HepG2 (cell line): Measurements from ENCODE around the gene C4BPA. TPM values are rescaled to one million over a fixed set of nuclear protein-coding genes. Genes with fewer than 3 reads are reported as not detected.
A peak's percentile ranks its signal among the peaks of the same experiment; 100 is the strongest.

ENCODE experiments used
- ASH2L ChIP-seq: fragments of 300-600, 200-600 bp; sonication (generic); IDR thresholded peaks from 2 replicates; pipeline ENCODE4 v1.7.0; 2017; ENCODE audit warnings: low read depth, mild to moderate bottlenecking, moderate library complexity, mixed read lengths, low read length; ENCODE audit not compliant: insufficient read length
- CBX5 ChIP-seq: sonication (generic); formaldehyde crosslinking; IDR thresholded peaks from 2 replicates; pipeline ENCODE4 v1.4.0; 2020; ENCODE audit warnings: missing genetic modification reagents, borderline replicate concordance
- CERS6 ChIP-seq: sonication (generic); formaldehyde crosslinking; IDR thresholded peaks from 2 replicates; pipeline ENCODE4 v1.5.0; 2020; ENCODE audit warnings: missing genetic modification reagents
- EED ChIP-seq: sonication (generic); formaldehyde crosslinking; IDR thresholded peaks from 2 replicates; pipeline ENCODE4 v1.5.0; 2020; ENCODE audit warnings: mild to moderate bottlenecking, missing genetic modification reagents
- GZF1 ChIP-seq: sonication (generic); formaldehyde crosslinking; IDR thresholded peaks from 2 replicates; pipeline ENCODE4 v1.5.1; 2020; ENCODE audit warnings: mild to moderate bottlenecking, missing genetic modification reagents
- JUN ChIP-seq: sonication (generic); formaldehyde crosslinking; IDR thresholded peaks from 2 replicates; pipeline ENCODE4 v1.4.0; 2020; ENCODE audit warnings: mild to moderate bottlenecking, missing genetic modification reagents
- MTF1 ChIP-seq: sonication (generic); formaldehyde crosslinking; IDR thresholded peaks from 2 replicates; pipeline ENCODE4 v1.5.0; 2020; ENCODE audit warnings: missing genetic modification reagents
- NFE2 ChIP-seq: sonication (generic); formaldehyde crosslinking; IDR thresholded peaks from 2 replicates; pipeline ENCODE4 v1.4.0; 2020; ENCODE audit warnings: missing genetic modification reagents
- RARA ChIP-seq: IDR thresholded peaks from 2 replicates; pipeline ENCODE4 v1.6.1; 2016; ENCODE audit warnings: missing genetic modification reagents, missing compliant biosample characterization
- RFX5 ChIP-seq: IDR thresholded peaks from 2 replicates; pipeline ENCODE4 v1.6.1; 2011; ENCODE audit warnings: low read depth, low read length, improper control_type of control experiment
- SATB2 ChIP-seq: sonication (generic); formaldehyde crosslinking; IDR thresholded peaks from 2 replicates; pipeline ENCODE4 v1.5.0; 2020; ENCODE audit warnings: missing genetic modification reagents
- TEAD3 ChIP-seq: optimal IDR thresholded peaks from 2 replicates; pipeline ENCODE3; 2016; ENCODE audit warnings: borderline replicate concordance
- TMF1 ChIP-seq: sonication (generic); formaldehyde crosslinking; IDR thresholded peaks from 2 replicates; pipeline ENCODE4 v1.8.1; 2022; ENCODE audit warnings: low read depth, missing genetic modification reagents
- ZNF260 ChIP-seq: sonication (generic); formaldehyde crosslinking; IDR thresholded peaks from 2 replicates; pipeline ENCODE4 v1.4.0; 2020; ENCODE audit warnings: missing genetic modification reagents, low read depth, mild to moderate bottlenecking, borderline replicate concordance
- ZNF382 ChIP-seq: sonication (generic); formaldehyde crosslinking; IDR thresholded peaks from 2 replicates; pipeline ENCODE4 v1.5.0; 2020; ENCODE audit warnings: missing genetic modification reagents, mild to moderate bottlenecking, borderline replicate concordance
- ZNF616 ChIP-seq: sonication (generic); formaldehyde crosslinking; IDR thresholded peaks from 2 replicates; pipeline ENCODE4 v1.5.0; 2020; ENCODE audit warnings: low read depth, mild to moderate bottlenecking, missing genetic modification reagents
- ZNF644 ChIP-seq: IDR thresholded peaks from 2 replicates; pipeline ENCODE4 v1.6.1; 2016; ENCODE audit warnings: low read depth
- ZNF646 ChIP-seq: sonication (generic); formaldehyde crosslinking; IDR thresholded peaks from 2 replicates; pipeline ENCODE4 v1.9.0; 2021; ENCODE audit warnings: mild to moderate bottlenecking, missing genetic modification reagents
- ZSCAN22 ChIP-seq: sonication (generic); formaldehyde crosslinking; IDR thresholded peaks from 2 replicates; pipeline ENCODE4 v1.4.0; 2020; ENCODE audit warnings: mild to moderate bottlenecking, missing genetic modification reagents
- polyA plus RNA-seq, 8 experiments: library from polyadenylated mRNA; depleted of rRNA in 3 of 8; stranded (reverse) in 7 of 8; unstranded in 1 of 8; fragments of >200 nt; fragmentation: Illumina TruSeq in 4 of 8; extraction: Trizol in 4 of 8; gene quantifications; 2 replicates each; pipeline versions ENCODE4 v1.2.1 to v1.2.3, GENCODE V29; 2011 to 2016; ENCODE audit warnings: low read depth in 4 of 8, missing spikeins in 1 of 8, mixed read lengths in 1 of 8; ENCODE audit not compliant: insufficient read depth in 1 of 8
- total RNA-seq, 5 experiments: library from RNA; depleted of rRNA; stranded (reverse); fragments of >200 nt; fragmentation: Illumina TruSeq; extraction: Trizol; gene quantifications; 2 replicates each; pipeline ENCODE4 v1.2.3, GENCODE V29; 2016; ENCODE audit warnings: low read depth in 1 of 5
- TF ChIP-seq, protein P1 (sequence below): sonication (generic); formaldehyde crosslinking; IDR thresholded peaks from 2 replicates; pipeline ENCODE4 v1.4.0; 2020; ENCODE audit warnings: missing genetic modification reagents, borderline replicate concordance

Gene C4BPA
- total and polyA plus RNA-seq, 2 of the 13 experiments (the other 11 are each of a cell fraction or from before 2014, with no cell fraction given), result 32.1 to 60.1 TPM

DNA sequence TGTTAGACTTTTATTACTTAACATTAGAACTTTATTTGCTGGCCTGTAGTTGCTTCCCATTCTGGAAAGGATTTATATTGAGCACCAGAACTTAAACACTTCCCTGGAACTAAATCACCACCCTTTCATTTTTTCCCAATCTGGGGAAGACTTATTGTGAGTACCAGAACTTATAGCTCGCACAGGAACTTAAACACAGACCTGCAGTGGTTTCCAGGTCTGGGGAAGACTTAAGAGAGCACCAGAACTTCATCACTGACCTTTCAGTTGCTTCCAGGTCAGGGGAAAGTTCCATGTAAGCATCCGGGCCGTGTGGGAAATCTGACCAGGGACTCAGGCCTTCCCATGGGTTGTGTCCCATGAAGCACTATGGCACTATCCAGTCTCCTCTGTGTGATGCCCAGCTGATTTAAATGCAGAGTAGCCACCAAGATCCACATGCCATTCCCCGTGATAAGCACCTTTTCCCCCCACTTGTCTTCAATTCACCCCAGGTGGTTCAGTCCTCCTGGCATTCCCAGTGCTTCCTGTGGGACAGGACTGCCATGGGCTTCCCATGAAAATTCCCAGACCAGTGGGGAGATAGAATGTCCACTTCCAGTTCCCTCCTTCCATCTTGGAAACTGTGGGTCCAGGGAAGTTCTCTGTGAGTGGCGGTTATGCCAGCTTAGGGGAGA is 48.9 kb downstream of the C4BPA start (continued):
- TF ChIP-seq ZSCAN22, result no peak
- no peak for TF ChIP-seq TMF1 (CRISPR knock-in tag)
- TF ChIP-seq ZNF382 (CRISPR knock-in tag), result no peak
- TF ChIP-seq, protein P1, sequence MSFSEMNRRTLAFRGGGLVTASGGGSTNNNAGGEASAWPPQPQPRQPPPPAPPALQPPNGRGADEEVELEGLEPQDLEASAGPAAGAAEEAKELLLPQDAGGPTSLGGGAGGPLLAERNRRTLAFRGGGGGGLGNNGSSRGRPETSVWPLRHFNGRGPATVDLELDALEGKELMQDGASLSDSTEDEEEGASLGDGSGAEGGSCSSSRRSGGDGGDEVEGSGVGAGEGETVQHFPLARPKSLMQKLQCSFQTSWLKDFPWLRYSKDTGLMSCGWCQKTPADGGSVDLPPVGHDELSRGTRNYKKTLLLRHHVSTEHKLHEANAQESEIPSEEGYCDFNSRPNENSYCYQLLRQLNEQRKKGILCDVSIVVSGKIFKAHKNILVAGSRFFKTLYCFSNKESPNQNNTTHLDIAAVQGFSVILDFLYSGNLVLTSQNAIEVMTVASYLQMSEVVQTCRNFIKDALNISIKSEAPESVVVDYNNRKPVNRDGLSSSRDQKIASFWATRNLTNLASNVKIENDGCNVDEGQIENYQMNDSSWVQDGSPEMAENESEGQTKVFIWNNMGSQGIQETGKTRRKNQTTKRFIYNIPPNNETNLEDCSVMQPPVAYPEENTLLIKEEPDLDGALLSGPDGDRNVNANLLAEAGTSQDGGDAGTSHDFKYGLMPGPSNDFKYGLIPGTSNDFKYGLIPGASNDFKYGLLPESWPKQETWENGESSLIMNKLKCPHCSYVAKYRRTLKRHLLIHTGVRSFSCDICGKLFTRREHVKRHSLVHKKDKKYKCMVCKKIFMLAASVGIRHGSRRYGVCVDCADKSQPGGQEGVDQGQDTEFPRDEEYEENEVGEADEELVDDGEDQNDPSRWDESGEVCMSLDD (CRISPR knock-in tag), result no peak
- peak; percentile 38; the same call in 1 of the 2 replicates for TF ChIP-seq ZNF644 (CRISPR knock-in tag)
- TF ChIP-seq SATB2 (CRISPR knock-in tag), result no peak
- peak; percentile 46 for TF ChIP-seq RARA (CRISPR knock-in tag)
- TF ChIP-seq MTF1 (CRISPR knock-in tag), result no peak
- no peak for TF ChIP-seq RFX5
- 0 out of 2 replicates have a peak, but pooled peaks have one; percentile 51 for TF ChIP-seq EED (CRISPR knock-in tag)
- TF ChIP-seq GZF1 (CRISPR knock-in tag), result no peak
- no peak for TF ChIP-seq ZNF260 (CRISPR knock-in tag)
- TF ChIP-seq ASH2L, result peak; percentile 31
- TF ChIP-seq CBX5, result peak; percentile 88
- no peak for TF ChIP-seq ZNF616 (CRISPR knock-in tag)
- TF ChIP-seq ZNF646 (CRISPR knock-in tag), result no peak
- TF ChIP-seq CERS6 (CRISPR knock-in tag), result no peak
- no peak for TF ChIP-seq JUN (CRISPR knock-in tag)
- TF ChIP-seq NFE2 (CRISPR knock-in tag), result 0 out of 2 replicates have a peak, but pooled peaks have one; percentile 13
- TF ChIP-seq TEAD3 (CRISPR knock-in tag), result peak; percentile 37
